Ammon's horn (tissue), 1 donor: ENCODE results near the gene ZNF132.
A peak's percentile ranks its signal among the peaks of the same experiment; 100 is the strongest.
"Not testable (repeated sequence)": the region's sequence is repeated elsewhere in the genome, so short reads cannot be mapped to it uniquely, and the experiment has no call there.

ENCODE experiments used
- DNase-seq: peaks from one replicate; pipeline ENCODE4 v3.0.0-alpha.2; 2016; ENCODE audit warnings: low spot score

Gene ZNF132

DNA sequence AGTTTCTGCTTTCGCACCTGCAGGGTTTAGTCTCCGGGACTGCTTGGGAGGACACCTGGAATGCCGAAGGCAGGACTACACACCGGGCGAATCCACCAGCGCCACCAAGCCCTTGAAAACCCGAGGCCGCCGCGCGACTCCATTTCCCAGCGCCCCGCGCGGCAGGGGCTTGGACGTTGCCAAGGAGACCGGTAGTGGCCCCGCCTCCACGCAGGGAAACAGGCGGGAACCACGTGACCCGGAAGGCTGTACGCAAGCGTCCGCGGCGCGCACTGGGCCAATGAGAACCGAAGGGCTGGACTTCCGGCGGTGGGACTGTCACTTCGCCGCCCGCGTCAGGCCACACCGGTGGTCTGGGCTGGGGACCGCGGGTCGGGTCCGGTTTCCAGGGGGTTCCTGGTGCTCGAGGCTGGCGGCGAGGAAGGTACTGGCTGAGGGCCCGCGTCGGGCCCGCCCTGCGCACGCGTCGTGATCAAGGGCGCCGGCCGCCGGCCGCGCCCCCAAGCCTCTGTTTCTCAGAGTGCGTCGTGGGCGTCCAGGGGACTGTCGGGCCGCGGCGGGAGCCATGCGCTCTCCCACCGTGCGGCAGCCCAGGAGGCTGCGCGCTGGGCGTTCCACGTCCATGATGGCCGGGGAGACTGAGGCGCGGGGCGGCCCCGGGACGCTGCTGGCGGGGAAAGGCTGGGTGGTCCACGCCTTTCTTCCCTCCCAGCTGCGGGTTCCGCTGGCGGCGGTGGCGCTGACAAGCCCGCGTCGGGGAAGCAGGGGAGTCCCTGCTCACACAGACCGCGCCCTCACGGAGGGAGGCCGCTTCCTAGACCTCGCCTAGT lies 27.0 kb upstream of the ZNF132 start, which contains the start of gene ZNF324:
ZNF324 (plus strand) TSS at position 321 of the 830 bp plus-strand sequence. CDS start 2,106 bp downstream, outside the sequence.
- peak; percentile 99 for DNase-seq

DNA sequence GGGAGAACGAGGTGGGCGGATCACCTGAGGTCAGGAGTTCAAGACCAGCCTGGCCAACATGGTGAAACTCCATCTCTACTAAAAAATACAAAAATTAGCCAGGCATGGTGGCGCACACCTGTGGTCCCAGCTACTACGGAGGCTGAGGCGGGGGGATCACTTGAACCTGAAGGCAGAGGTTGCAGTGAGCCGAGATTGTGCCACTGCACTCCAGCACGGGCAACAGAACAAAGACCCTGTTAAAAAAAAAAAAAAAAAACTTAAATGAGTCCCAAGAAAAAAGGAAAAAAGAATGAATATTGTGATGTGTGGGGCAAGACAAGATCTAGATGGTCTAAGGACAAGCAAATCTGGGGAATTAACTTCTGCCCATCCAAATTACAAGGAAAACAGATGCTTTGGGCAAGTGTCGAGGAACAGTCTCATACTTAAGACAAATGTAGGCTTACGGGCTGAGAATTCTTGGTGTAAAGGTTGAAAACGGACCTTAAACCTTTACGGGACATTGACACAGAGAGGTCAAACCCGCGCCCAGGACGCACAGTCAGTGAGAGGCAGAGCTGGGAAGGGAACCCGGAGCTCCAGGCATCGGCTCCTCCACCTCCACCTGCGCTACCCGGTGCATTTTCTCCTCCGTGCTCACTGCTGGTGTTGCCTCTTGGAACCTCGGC lies 26.3 kb upstream of the ZNF132 start:
- DNase-seq: no peak

DNA sequence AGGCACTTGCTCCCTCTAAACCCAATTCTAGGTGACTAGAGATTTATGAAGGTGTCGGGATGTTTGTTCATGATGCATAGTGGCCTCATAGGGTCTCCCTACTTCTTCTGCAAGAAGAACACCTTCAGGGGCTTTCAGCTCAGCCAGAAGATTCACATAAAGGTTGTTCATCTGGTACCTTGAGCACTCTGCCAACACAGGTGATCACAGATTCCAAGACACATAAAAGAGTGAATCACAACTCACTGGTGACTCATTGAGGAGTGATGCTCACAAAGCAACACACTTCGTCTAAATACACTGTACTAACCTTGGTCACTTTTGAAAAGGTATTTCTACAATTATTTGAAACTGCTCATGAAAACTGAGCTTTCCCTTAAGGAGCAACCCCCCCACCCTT lies 20.1 kb upstream of the ZNF132 start:
- DNase-seq: no peak

- no peak for DNase-seq
These were observed 16.2 kb upstream of the ZNF132 start for GRCh38 chr19:58456111-58456510.

- no peak for DNase-seq
These were observed 15.4 kb upstream of the ZNF132 start for GRCh38 chr19:58455306-58455705.

DNA sequence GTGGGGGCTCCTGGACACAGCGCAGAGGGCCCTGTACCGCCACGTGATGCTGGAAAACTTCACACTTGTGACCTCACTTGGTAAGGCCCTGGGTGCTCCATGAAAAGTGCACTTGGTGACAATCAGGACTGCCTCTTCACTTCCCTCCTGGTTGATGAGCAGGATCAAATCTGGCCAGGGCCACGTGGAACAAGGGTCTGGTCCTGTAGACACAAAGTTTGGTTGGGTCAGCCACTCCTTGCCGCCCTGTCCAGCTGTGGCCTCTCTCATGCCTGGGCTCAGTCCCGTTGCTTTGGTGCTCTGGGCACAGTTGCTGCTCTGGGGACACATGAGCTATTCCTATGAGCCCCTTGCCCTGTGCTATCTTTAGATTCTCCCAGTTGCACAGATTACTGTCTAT lies 13.8 kb upstream of the ZNF132 start:
- no peak for DNase-seq

DNA sequence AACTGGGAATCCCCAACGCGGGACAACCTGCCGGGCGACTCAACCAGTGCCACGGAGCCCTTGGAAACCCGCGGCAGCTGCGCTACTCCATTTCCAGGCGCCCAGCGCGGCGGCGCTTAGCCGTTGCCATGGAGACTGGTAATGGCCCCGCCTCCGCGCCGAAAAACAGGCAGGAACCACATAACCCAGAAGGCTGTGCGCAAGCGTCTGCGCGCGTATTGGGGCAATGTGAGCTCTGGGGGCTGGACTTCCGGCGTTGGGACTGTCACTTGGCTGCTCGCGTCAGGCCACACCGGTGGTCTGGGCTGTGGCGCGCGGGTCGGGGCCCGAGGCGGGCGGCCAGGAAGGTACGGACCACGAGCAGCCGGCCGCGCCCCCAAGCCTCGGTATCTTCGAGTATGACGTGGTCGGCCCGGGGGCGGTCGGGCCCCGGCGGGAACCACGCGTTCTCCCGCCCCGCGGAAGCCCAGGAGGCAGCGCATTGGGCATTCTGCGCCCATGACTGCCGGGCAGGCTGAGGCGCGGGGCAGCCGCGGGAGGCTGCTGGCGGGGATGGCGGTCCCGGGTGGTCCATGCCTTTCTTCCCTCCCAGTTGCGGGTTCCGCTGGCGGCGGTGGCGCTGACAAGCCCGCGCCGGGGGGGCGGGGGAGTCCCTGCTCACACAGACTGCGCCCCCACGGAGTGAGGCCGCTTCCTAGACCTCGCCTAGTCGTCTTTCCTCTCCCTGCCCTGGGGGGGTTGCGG lies 11.6 kb upstream of the ZNF132 start, which contains the start of gene ZNF324B:
ZNF324B (plus strand) TSS at position 265 of the 744 bp plus-strand sequence. CDS start 2,080 bp downstream, outside the sequence.
- DNase-seq: peak; percentile 98

DNA sequence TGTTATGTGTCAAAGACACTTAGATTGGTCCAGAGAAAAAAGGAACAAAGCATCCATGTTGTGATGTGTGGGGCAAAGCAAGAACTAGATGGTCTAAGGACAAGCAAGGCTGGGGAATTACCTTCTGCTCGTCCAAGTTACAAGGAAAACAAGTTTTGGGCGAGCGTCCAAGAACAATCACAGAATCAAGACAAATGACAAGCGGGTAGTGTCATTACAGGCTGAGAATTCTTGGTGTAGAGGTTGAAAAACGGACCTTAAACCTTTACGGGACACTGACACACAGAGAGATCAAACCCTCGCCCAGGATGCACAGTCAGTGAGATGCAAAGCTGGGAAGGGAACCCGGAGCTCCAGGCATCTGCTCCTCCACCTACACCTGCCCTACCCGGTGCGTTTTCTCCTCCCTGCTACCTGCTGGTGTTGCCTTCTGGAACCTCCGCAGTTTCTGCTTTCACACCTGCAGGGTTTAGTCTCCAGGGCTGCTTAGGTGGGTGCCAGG lies 11.0 kb upstream of the ZNF132 start:
- DNase-seq: no peak

DNA sequence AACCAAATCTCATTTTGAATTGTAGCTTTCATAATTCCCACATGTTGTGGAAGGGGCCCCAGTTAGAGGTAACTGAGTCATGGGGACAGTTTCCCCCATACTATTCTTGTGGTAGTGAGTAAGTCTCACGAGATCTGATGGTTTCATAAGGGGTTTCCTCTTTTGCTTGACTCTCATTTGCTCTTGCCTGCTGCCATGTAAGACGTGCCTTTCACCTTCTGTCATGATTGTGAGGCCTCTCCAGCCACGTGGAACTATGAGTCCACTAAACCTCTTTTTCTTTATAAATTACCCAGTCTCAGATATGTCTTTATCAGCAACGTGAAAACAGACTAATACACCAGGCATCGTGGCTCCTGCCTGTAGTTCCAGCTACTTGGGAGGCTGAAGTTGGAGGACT lies 10.0 kb upstream of the ZNF132 start:
- not testable (repeated sequence) for DNase-seq

GRCh38 chr19:58448860-58449259 lies 8.9 kb upstream of the ZNF132 start:
- not testable (repeated sequence) for DNase-seq

GRCh38 chr19:58442986-58443385 lies 3.0 kb upstream of the ZNF132 start:
- not testable (repeated sequence) for DNase-seq

DNA sequence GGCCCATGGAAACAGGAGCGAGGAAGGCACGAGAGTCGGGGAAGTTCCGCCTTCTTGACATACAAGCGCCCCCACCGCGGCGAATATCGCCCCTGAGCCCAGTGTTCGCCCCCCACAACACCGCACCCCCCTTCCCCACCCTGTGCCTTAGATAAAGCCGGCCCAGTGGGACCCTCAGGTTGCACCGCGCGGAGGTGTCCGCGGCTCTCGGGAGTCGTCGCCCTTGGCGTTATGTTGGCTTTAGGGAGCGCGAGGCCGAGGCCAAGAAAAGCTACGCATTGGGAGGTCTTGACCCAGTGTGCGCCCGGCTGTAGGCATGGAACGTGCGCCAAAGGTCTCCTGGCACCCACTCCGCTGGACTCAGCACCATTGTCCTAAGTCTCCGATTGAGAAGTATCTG lies 603 bp upstream of the ZNF132 start:
- DNase-seq: peak; percentile 20

- no peak for DNase-seq
These were observed 5.7 kb downstream of the ZNF132 start for GRCh38 chr19:58434217-58434616.

DNA sequence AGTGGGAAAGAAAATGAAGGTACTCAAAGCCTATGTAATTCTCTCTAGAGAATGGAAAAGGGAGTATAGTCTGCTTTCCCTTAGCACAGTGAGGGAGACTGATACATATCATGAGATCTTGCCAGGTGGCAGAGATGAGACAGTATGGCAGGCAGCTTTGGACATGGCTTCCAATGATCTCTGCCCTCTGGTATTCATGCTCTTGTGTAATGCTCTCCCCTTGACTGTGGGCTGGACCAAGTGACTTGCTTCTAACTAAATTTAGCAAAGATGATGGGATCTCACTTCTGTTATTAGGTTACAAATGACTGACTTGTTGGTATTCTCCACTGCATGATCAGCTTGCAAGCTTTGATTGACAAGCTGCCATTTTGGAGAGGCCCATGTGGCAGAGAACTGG lies 10.2 kb downstream of the ZNF132 start:
- DNase-seq: no peak

GRCh38 chr19:58428617-58429016 lies 11.3 kb downstream of the ZNF132 start:
- DNase-seq: no peak

- no peak for DNase-seq
These were observed 22.9 kb downstream of the ZNF132 start for GRCh38 chr19:58417071-58417470.

GRCh38 chr19:58416604-58417003 lies 23.3 kb downstream of the ZNF132 start:
- no peak for DNase-seq

- DNase-seq: no peak
These were observed 30.8 kb downstream of the ZNF132 start for GRCh38 chr19:58409010-58409790.

GRCh38 chr19:58408152-58409009 lies 31.6 kb downstream of the ZNF132 start, which contains the start of gene ZNF584:
TSS of gene ZNF584 (plus strand) at chr19:58408649. CDS start at chr19:58409148, 499 bp downstream.
- peak; percentile 98 for DNase-seq

DNA sequence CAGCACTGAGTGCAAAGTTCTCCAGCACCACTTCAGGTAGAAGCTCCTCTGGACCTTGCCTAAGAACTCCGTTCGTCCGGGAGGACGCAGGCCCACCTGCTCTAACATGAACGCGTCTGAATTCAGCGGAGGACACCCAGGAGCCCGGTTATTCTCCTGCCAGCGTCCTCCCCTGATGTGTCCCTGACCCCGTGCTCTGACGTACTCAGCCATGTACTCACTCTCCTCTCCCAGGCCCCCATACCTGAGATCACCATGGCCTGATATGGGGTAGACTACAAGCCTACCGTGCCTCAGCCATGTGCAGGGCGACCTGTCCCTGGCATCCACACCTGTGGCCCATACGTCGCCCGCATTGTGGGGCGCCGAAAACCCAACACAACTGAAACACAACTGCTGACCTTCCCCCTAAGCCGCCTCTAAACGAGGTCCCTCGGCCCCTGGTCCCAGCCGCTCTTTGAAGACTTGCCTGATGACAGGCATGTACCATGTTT lies 32.2 kb downstream of the ZNF132 start:
- DNase-seq: no peak
